Ascending aorta (tissue), 2 donors: Measurements from ENCODE around the gene CDRT4. TPM values are rescaled to one million over a fixed set of nuclear protein-coding genes. Genes with fewer than 3 reads are reported as not detected.

Experiments used
- DNase-seq, 2 donors: peaks; one replicate each; pipeline ENCODE4 v3.0.0-alpha.2; 2019; ENCODE audit warnings: low spot score in 2 of 2
- H3K27ac ChIP-seq, 2 donors: fragments of 200-600 bp; sonication (generic); one replicate each; pipeline ENCODE4 v1.5.1; 2016 to 2017; ENCODE audit warnings: mild to moderate bottlenecking in 1 of 2
- H3K27me3 ChIP-seq: fragments of 200-600 bp; sonication (generic); one replicate; pipeline ENCODE4 v1.5.1; 2017
- H3K36me3 ChIP-seq, 2 donors: fragments of 200-600 bp; sonication (generic); one replicate each; pipeline ENCODE4 v1.5.1; 2016
- H3K4me1 ChIP-seq, 2 donors: fragments of 200-600 bp; sonication (generic); one replicate each; pipeline ENCODE4 v1.5.1; 2016 to 2017; ENCODE audit warnings: mild to moderate bottlenecking in 1 of 2
- H3K4me3 ChIP-seq, 2 donors: fragments of 200-600 bp; sonication (generic); one replicate each; pipeline ENCODE4 v1.5.1; 2016 to 2017; ENCODE audit warnings: mild to moderate bottlenecking in 1 of 2
- H3K9me3 ChIP-seq, 2 donors: fragments of 200-600 bp; sonication (generic); one replicate each; pipeline ENCODE4 v1.5.1; 2016
- intact Hi-C: fragments of 100-400 bp; cut with DNase I; formaldehyde crosslinking; loops from one replicate; pipeline ENCODE4 v1.15.1; 2023
- total RNA-seq: library from RNA; depleted of rRNA; stranded (reverse); fragments of >200 nt; gene quantifications from one replicate; pipeline ENCODE4 v1.1.0, GENCODE V29; 2016
- TF ChIP-seq, protein P1 (sequence below), 3 experiments: fragments of 200-600 bp in 2 of 3; fragments of 450-650 bp in 1 of 3; sonication (generic) in 2 of 3; IDR thresholded peaks; one replicate each; pipeline ENCODE4 v1.5.1; 2016 to 2019; ENCODE audit warnings: antibody characterized with exemption in 3 of 3, mild to moderate bottlenecking in 1 of 3, moderate library complexity in 1 of 3

Gene CDRT4
- total RNA-seq, 1 donor from 2014 or later = 3.7 TPM

DNA sequence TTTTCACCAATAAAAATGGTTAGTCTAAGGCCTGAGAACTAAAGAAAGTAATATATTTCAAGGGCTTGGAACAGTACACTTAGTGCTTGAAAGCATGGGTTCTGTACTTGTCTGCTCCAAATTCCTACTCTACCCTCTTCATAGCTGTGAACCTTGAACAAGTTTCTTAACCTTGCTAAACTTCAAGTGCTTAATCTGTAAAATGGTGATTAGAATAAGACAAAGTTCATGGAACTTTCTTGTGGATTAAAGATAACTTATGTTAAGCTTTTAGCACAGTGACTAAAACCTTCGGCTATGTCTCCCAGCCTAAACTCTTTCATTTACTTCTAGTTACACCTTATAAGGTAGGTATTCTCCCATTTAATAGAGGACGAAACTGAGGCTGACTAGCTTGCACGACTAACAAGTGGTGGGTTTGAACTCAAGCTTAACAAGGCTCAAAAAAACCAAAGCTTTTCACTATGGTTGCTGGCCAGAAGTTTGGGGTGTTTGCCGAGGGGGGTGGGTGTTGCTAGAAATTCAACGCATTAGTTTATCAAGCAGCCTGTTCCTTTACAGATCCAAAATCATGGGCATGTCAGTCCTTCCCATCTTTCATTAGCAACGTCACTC lies 28.8 kb downstream of the CDRT4 start:
- no peaks in the 10 kb centered on the region for H3K4me1 ChIP-seq
- H3K27ac ChIP-seq = no peak overlapping the region
- H3K4me3 ChIP-seq = no peak overlapping the region
- H3K27me3 ChIP-seq = no peaks in the 10 kb centered on the region
- peaks cover 3 to 7% of the 10 kb centered on the region in 2 donors for H3K36me3 ChIP-seq
- TF ChIP-seq, protein P1, sequence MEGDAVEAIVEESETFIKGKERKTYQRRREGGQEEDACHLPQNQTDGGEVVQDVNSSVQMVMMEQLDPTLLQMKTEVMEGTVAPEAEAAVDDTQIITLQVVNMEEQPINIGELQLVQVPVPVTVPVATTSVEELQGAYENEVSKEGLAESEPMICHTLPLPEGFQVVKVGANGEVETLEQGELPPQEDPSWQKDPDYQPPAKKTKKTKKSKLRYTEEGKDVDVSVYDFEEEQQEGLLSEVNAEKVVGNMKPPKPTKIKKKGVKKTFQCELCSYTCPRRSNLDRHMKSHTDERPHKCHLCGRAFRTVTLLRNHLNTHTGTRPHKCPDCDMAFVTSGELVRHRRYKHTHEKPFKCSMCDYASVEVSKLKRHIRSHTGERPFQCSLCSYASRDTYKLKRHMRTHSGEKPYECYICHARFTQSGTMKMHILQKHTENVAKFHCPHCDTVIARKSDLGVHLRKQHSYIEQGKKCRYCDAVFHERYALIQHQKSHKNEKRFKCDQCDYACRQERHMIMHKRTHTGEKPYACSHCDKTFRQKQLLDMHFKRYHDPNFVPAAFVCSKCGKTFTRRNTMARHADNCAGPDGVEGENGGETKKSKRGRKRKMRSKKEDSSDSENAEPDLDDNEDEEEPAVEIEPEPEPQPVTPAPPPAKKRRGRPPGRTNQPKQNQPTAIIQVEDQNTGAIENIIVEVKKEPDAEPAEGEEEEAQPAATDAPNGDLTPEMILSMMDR (IDR thresholded peaks at IDR 0.05) = no peak
- DNase-seq = no peak
- intact Hi-C loops = no loop called here
- H3K9me3 ChIP-seq = no peaks in the 10 kb centered on the region

DNA sequence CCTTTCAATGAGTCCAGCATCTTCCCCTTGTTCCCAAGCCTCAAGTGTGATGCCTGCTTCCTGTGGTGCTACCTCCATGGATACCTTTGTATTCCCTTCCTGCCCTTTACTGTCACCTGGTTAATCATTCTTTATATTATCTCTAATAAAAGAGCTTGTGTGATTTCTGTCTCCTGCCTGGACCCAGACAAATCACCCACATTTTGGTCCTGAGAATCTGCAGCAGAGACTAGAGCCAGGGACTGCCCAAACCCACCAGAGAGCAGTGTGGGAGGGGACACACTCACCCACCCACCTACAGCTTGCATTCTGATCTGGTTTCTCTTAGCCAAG lies 30.2 kb downstream of the CDRT4 start:
- no peak overlapping the region for H3K27ac ChIP-seq
- no peaks in the 10 kb centered on the region for H3K27me3 ChIP-seq
- TF ChIP-seq, protein P1 (IDR thresholded peaks at IDR 0.05) = no peak
- intact Hi-C loops = no loop called here
- H3K36me3 ChIP-seq = peaks cover 0 to 7% of the 10 kb centered on the region in 2 donors
- no peaks in the 10 kb centered on the region for H3K4me1 ChIP-seq
- no peak overlapping the region for H3K4me3 ChIP-seq
- no peak for DNase-seq
- H3K9me3 ChIP-seq = no peaks in the 10 kb centered on the region

DNA sequence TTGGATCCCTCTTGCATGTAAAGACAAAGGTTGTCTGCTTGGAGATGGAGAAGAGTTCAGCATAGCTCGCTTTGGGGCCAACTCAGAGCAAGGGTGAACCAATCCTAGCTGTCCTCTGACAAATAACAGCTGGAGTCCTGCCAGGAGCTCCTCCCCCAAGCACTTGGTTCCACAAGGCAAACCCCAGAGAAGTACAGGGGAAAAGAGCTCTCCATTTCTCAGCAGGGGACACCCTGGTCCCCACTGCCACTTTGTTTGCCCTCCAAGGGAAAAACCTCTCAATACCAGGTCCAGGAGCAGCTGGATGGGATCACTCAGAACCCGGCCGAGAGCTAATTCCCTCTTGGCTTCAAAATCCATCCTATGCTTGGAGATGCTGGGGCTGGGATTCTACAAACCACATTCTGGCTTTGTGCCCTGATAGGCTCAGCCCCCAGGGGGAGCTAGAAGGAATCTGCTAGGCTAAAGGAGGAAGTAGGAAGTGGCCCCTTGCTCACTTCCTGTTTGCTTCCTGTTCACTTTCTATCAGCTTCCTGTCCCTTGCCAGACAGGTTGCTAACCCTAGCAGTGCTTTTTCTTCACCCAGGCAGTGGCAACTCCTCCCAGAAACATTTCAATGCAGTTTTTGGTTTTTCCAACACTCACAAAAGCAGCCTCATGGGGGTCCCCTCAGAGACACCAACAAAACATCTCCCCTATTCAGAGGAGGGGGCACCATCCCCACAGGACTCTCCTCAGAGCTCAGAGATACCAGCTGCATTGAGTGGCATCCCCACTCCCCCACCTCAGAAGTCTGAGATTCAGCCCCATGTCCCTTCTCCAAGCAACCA lies 30.7 kb downstream of the CDRT4 start:
- TF ChIP-seq, protein P1 (IDR thresholded peaks at IDR 0.05) = no peak
- DNase-seq = no peak
- no peaks in the 10 kb centered on the region for H3K27me3 ChIP-seq
- H3K27ac ChIP-seq = peak overlapping the region in 1 of 2 donors; percentile 21
- H3K36me3 ChIP-seq = peaks cover 0 to 7% of the 10 kb centered on the region in 2 donors
- H3K4me1 ChIP-seq = no peaks in the 10 kb centered on the region
- no peaks in the 10 kb centered on the region for H3K9me3 ChIP-seq
- intact Hi-C loops = no loop called here
- no peak overlapping the region for H3K4me3 ChIP-seq

DNA sequence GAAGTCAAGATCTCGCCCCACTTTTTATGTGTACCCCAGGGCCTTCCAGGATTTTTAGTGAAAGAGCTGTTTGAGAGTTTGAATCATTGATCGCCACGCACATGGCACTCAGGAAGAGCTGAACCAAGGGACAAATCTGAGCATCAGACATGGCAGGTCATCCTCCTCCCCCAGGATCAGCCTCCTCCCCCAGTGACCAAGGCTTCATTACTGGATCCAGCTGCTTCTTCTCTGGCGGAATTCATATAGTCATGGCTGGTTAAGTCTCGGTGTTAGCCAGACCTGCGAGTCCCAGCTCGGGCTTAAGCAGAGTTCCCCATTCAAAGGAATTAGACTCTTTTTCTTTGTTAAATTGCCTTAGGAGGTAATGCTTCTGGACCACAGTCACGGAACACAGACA lies 32.5 kb downstream of the CDRT4 start:
- Histone ChIP-seq H3K36me3 (peaks cover 0 to 7% of the 10 kb centered on the region in 2 donors), H3K9me3 (no peaks in the 10 kb centered on the region), H3K4me3 (no peak overlapping the region), H3K27ac (no peak overlapping the region), H3K4me1 (no peaks in the 10 kb centered on the region), H3K27me3 (no peaks in the 10 kb centered on the region)
- DNase-seq = no peak
- intact Hi-C loops = no loop called here
- TF ChIP-seq, protein P1 (IDR thresholded peaks at IDR 0.05) = no peak

DNA sequence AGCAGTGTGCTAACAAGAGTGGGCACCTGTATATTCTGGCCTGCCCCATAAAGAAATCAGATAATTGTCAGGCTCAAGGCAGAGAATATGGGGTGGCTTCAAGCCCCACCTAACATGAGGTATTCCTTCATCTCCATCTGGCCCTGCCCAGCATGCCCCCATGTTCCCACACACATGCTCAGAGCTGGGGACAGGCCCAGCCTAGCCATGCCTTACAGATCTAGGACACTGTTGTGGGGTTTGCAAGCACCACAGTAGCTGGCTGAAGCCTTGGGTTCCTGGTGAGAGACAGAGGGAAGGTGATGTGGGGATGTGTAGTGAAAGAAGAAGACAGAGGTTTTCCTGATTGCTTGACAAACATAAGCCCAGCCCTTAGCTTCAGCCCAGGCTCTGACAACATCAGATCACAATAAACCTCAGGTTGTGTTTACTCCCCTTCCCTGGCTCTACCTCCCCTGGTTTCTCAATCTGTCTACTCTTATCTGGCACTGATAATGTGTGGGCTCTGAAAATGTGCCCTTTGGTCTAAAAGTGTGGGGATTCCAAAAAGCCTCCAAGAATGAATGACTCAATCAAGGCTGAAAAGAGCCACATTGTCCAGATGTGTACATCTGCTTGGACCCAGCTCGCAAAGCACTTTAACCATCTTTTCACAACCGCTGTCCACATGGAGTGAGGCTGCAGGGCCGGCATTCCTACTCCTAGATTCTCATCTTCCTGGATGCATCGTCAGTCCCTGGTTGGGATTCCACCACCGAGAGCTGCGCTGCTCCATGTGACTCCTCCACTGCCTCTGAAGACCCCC lies 34.4 kb downstream of the CDRT4 start:
- no peaks in the 10 kb centered on the region for H3K27me3 ChIP-seq
- peaks cover 0 to 7% of the 10 kb centered on the region in 2 donors for H3K36me3 ChIP-seq
- no peaks in the 10 kb centered on the region for H3K9me3 ChIP-seq
- no peak for DNase-seq
- no peak overlapping the region for H3K27ac ChIP-seq
- TF ChIP-seq, protein P1 (IDR thresholded peaks at IDR 0.05) = no peak
- intact Hi-C loops = no loop called here
- H3K4me1 ChIP-seq = no peaks in the 10 kb centered on the region
- no peak overlapping the region for H3K4me3 ChIP-seq
